BJ (cell line): ENCODE results near the gene ZNF598. TPM values are rescaled to one million over a fixed set of nuclear protein-coding genes. Genes with fewer than 3 reads are reported as not detected.
"Not testable (repeated sequence)": the region's sequence is repeated elsewhere in the genome, so short reads cannot be mapped to it uniquely, and the experiment has no call there.

Experiments
- CTCF ChIA-PET: fragments of 350-600 bp; formaldehyde crosslinking; extraction: SDS; loops from one replicate; lab custom pipeline; 2021; ENCODE audit warnings: antibody characterized with exemption, inconsistent platforms; lab: Yijun Ruan, JAX
- POLR2A ChIA-PET: fragments of 300-600 bp; sonication (Branson Sonifier 250); formaldehyde crosslinking; extraction: SDS; loops from one replicate; lab custom pipeline; 2021; ENCODE audit warnings: antibody characterized with exemption; lab: Charles Lee
- DNase-seq: peaks from one replicate; pipeline ENCODE4 v3.0.0-alpha.2; 2011; ENCODE audit warnings: low read depth
- H3K27me3 ChIP-seq: 2 replicates; pipeline ENCODE4 v1.6.0; 2011; ENCODE audit warnings: low read length; ENCODE audit not compliant: control insufficient read depth, insufficient read depth
- H3K36me3 ChIP-seq: 2 replicates; pipeline ENCODE4 v1.5.1; 2011; ENCODE audit warnings: low read length; ENCODE audit not compliant: control insufficient read depth, insufficient read depth
- H3K4me3 ChIP-seq: 2 replicates; pipeline ENCODE4 v1.5.1; 2011; ENCODE audit warnings: low read depth, mild to moderate bottlenecking, control low read depth, low read length
- polyA plus RNA-seq: library from polyadenylated mRNA; depleted of rRNA; stranded (reverse); fragments of >200 nt; gene quantifications from 2 replicates; pipeline ENCODE4 v1.2.3, GENCODE V29; 2011
- TF ChIP-seq, protein P1 (sequence below): IDR thresholded peaks from 2 replicates; pipeline ENCODE4 v1.5.1; 2011; ENCODE audit warnings: low read depth, mild to moderate bottlenecking, control low read depth, inconsistent platforms, low read length, moderate library complexity; ENCODE audit not compliant: insufficient read depth

ZNF598 gene
- polyA plus RNA-seq, 1 experiment, result 23.0 TPM

DNA sequence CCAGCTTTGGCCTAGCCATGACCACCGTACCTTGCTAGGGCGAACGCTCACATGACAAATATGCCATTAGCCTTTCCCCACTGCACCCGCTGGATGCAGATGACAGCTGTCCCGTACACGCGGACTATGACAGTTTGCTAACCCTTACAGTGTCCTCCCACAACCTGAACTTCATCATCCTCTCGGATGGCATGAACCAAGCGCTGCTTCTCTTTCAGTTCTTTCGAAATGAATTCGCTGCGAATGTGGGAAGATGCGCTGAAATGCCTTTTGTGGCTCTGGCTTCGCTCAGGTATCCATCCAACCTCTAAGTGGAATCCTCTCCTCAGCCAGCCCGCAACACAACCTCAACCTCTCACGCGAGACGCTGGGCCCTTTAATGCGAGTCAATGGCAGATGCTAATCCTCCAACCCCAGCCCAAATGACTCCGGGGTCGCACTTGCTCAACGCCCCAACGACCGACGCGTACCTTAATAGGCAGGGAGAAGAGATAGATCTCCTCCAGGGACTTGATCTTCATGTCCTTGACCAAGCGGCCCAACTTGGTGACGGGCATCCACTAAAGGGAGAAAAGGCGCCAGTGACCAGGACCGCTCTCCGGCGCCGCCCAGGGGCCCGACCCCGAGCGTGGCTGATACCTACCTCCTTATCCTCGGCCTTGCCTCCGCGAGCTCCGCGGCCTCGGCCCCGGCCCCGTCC lies 45.7 kb downstream of the ZNF598 start:
- TF ChIP-seq, protein P1, sequence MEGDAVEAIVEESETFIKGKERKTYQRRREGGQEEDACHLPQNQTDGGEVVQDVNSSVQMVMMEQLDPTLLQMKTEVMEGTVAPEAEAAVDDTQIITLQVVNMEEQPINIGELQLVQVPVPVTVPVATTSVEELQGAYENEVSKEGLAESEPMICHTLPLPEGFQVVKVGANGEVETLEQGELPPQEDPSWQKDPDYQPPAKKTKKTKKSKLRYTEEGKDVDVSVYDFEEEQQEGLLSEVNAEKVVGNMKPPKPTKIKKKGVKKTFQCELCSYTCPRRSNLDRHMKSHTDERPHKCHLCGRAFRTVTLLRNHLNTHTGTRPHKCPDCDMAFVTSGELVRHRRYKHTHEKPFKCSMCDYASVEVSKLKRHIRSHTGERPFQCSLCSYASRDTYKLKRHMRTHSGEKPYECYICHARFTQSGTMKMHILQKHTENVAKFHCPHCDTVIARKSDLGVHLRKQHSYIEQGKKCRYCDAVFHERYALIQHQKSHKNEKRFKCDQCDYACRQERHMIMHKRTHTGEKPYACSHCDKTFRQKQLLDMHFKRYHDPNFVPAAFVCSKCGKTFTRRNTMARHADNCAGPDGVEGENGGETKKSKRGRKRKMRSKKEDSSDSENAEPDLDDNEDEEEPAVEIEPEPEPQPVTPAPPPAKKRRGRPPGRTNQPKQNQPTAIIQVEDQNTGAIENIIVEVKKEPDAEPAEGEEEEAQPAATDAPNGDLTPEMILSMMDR, result peak; percentile 29; the same call in 1 of the 2 replicates
- ChIA-PET POLR2A (interaction anchor here (0.6 to 1.0 kb wide), 6 partner anchors 23 to 136 kb away, joined by 3 to 15 read pairs (median 8); partner anchors contain the start of gene FAHD1), CTCF (interaction anchor here (1.3 to 1.4 kb wide), 2 partner anchors 9 to 40 kb away, joined by 6 to 7 read pairs; partner anchors contain the start of gene RPL3L)
- Histone ChIP-seq H3K27me3 (no peaks in the 10 kb centered on the region), H3K36me3 (peaks cover 17% of the 10 kb centered on the region), H3K4me3 (peak overlapping the region; percentile 92)
- DNase-seq, result no peak

DNA sequence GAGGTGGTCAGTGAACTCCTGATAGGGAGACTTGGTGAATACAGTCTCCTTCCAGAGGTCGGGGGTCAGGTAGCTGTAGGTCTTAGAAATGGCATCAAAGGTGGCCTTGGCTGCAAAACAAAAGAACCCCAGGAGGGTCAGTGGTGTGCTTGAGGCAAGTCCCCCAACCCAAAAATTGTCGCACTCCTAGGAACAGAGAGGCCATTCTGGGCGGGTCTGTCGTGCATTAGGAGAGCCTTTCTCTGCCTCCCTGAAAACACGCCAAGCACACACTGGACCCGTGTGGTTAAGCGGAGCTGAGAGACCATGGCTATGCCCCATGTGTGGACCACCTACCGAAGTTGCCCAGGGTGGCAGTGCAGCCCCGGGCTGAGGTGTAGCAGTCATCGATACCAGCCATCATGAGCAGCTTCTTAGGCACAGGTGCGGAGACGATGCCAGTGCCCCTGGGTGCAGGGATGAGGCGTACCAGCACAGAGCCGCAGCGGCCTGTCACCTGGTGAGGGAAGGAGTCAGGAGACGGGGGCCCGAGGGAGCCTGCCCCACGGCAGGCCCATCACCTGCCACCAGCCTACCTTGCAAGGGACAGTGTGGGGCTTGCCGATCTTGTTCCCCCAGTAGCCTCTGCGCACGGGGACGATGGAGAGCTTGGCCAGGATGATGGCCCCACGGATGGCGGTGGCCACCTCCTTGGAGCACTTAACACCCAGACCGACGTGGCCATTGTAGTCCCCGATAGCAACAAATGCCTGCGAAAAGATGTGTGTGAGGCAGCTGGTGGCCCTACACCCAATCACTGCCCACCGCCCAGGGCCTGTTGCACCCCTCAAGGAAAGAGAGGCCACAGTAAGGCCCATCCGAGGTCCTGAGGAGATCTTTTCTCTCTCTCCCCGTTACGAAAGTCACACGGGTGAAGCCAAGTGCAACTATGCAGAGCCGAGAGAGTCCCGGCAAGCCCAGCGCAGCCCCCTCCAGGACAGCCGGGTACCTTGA lies 47.2 kb downstream of the ZNF598 start:
- CTCF ChIA-PET, DNase-seq: not testable (repeated sequence)

DNA sequence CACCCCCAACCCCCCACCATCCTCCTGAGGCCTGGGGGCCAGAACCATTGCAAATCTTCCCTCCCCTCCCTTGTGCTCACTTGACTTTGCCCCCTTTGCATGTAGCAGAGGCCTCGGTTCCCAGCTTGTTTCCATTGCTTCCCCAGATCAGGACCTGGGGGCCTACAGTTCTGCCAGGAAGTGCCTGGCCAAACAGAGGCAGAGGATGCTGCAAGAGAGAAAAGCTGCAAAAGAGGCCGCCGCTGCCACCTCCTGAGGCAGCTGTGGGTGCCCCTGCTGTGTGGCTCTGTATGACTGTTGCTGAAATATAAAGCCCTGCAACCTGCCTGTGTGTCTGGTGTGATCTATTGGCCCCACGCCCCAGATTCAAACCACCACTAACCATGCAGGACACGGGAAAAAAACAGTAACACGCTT lies 48.0 kb downstream of the ZNF598 start:
- TF ChIP-seq, protein P1, result no peak
- CTCF ChIA-PET, result no interaction called here
- no peaks in the 10 kb centered on the region; the same call in 1 of the 2 replicates for H3K27me3 ChIP-seq
- no peak overlapping the region for H3K4me3 ChIP-seq
- POLR2A ChIA-PET, result no interaction called here
- no peak for DNase-seq
- H3K36me3 ChIP-seq, result peaks cover 17% of the 10 kb centered on the region

More for the DNA sequence above, 47.2 kb downstream of the ZNF598 start:
- POLR2A ChIA-PET, H3K27me3 ChIP-seq, H3K4me3 ChIP-seq: not testable (repeated sequence)
- peaks cover 17% of the 10 kb centered on the region for H3K36me3 ChIP-seq

DNA sequence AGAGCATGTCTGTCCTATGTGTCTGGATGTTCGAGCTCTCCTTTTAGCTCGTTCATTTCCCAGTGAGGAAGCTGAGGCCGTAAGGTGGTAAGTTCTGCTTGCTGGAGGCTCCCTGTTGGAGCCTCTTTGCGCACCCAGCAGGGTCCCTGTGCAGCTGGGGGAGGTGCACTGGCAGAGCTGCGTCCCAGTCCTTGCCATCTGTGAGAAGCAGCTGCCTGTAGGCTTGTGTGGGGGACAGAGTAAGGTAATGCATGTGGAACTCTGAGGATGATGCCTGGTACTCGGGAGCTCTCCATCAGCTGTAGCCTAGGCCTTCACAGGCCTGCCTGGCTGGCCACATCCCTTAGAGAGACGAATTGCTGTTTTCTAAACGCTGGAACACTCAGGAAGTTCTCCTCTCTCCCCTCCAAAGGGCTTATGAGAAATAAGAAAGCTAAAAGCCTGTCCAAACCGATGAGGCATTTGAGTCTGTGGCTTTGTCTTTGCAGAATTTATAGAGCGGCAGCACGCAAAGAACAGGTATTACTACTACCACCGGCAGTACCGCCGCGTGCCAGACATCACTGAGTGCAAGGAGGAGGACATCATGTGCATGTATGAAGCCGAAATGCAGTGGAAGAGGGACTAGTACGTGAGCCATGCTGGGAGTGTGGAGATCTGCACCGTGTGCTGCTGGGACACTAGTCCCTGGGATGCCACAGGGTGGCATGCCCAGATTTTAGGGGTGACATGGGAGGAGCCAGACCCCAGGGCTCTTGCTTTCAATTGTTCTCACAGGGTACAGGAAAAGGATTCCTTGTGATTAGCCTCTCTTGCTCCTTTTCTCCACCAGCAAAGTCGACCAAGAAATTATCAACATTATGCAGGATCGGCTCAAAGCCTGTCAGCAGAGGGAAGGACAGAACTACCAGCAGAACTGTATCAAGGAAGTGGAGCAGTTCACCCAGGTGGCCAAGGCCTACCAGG lies 48.7 kb downstream of the ZNF598 start:
- ChIA-PET CTCF (interaction anchor here (0.6 to 1.0 kb wide), 3 partner anchors 12 to 54 kb away, joined by 3 to 5 read pairs (median 3); no protein-coding TSS in a partner anchor), POLR2A (no interaction called here)
- Histone ChIP-seq H3K36me3 (peaks cover 17% of the 10 kb centered on the region), H3K4me3 (peak overlapping the region; percentile 94), H3K27me3 (no peaks in the 10 kb centered on the region; the same call in 1 of the 2 replicates)
- no peak for DNase-seq
- TF ChIP-seq, protein P1, result no peak
